Ishikawa (cell line): ENCODE data around the gene LAIR1.

Experiments
- EP300 ChIP-seq: IDR thresholded peaks from 2 replicates; pipeline ENCODE4 v1.6.1; 2012; ENCODE audit warnings: borderline replicate concordance
- FOXM1 ChIP-seq: IDR thresholded peaks from 2 replicates; pipeline ENCODE4 v1.6.1; 2012; ENCODE audit warnings: low read depth, borderline replicate concordance

DNA sequence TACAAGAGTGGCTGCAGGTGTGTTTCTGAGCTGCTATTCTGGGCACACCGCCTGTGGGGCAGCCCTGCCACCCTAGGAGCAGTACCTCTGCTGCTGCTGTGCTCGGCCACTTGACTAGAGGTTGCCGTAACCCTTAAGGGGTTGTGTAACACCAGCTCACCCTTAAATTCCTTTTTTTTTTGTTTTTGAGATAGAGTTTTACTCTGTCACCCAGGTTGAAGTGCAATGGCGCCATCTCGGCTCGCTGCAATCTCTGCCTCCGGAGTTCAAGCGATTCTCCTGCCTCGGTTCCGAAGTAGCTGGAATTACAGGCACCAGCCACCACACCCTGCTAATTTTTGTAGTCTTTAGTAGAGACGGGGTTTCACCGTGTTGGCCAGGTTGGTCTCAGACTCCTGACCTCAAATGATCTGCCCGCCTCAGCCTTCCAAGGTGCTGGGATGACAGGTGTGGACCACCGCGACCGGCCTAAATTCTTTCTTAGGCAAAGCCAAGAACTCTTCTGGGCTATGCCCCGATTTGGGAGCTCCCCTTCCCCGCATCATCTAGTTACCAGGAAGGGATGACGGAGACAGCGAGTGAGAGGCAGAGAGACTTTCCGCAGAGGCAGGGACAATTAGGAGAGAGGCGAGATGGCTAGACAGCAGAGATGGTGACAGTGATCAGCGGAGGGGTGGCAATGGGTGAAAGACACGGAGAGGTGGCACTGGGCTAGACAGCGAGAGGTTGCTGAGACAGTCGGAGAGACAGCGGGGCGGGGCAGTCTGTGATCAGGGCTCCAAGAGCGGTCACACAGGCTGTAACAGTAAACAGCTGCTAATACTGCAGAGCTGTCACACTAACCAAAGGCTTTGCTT is 47.4 kb downstream of the LAIR1 start:
- TF ChIP-seq FOXM1 (no peak), EP300 (no peak)
